ENCODE data around the gene FAS. TPM values are rescaled to one million over a fixed set of nuclear protein-coding genes. Genes with fewer than 3 reads are reported as not detected.

Gene FAS
- total and polyA plus RNA-seq, 4 donors, result 10.5 to 74.7 (median 36.3) TPM

- DNase-seq, result no peak
- WGBS, 2 donors, result 88 to 91% methylated on average over 5 of the region's 5 CpGs
- Histone ChIP-seq H3K4me1 (ENCODE audit: control insufficient read depth in 5 of 5, insufficient read depth in 5 of 5, low read length in 5 of 5) (peaks cover 0 to 47% (median 14%) of the 10 kb centered on the region in 5 donors), H3K4me3 (no peak overlapping the region), H3K27me3 (ENCODE audit: control insufficient read depth in 3 of 3, insufficient read depth in 3 of 3, low read length in 2 of 3) (no peaks in the 10 kb centered on the region), H3K9me3 (ENCODE audit: control insufficient read depth in 4 of 4, insufficient read depth in 3 of 4, low read length in 3 of 4) (no peaks in the 10 kb centered on the region), H3K36me3 (ENCODE audit: control insufficient read depth in 4 of 4, insufficient read depth in 4 of 4, low read length in 4 of 4) (no peaks in the 10 kb centered on the region), H3K27ac (ENCODE audit: low read depth in 1 of 2, low read length in 1 of 2) (no peak overlapping the region), H3K9ac (ENCODE audit: insufficient read depth in 1 of 2, low read length in 2 of 2) (peak overlapping the region in 1 of 2 donors; percentile 71)
- TF ChIP-seq CTCF (IDR thresholded peaks at IDR 0.05; ENCODE audit: control extremely low read depth, extremely low read depth), result no peak
- ATAC-seq (ENCODE audit: insufficient read depth, low FRiP score), result no peak
Observed at GRCh38 chr10:88953662-88954061, 36.9 kb upstream of the FAS start.

DNA sequence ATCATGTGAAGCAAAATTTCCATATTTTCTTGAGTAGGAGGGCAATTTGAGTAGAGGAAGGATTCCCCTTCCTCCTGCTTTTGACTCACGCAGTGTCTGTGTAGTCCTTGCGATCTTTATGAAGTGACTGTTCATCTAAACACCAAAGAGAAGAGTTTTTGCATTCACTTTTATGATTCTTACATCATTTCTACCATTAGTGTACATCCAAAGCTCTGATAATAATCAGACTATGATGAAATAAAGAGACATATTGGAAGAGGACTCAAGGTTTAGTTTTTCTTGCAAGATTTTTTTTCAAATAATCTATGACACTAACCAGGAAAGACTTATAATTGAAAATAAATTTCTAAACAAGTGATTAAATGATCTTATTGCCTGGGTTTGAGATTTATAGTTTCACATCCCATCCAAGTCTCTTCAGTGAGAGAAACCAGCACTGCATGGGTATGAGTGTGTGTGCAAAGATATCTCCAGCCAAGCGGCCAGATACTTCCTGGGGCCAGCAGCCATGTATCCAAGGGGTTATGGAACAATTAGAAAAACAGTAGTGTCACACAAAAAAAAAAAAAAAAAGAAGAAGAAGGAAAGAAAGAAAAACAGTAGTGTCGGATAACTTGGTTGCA lies 36.0 kb upstream of the FAS start:
- 93 to 95% methylated on average over 4 of the region's 4 CpGs for WGBS, 2 donors
- Histone ChIP-seq H3K4me3 (no peak overlapping the region), H3K27me3 (ENCODE audit: control insufficient read depth in 3 of 3, insufficient read depth in 3 of 3, low read length in 2 of 3) (no peaks in the 10 kb centered on the region), H3K9me3 (ENCODE audit: control insufficient read depth in 4 of 4, insufficient read depth in 3 of 4, low read length in 3 of 4) (no peaks in the 10 kb centered on the region), H3K4me1 (ENCODE audit: control insufficient read depth in 5 of 5, insufficient read depth in 5 of 5, low read length in 5 of 5) (peaks cover 0 to 47% (median 14%) of the 10 kb centered on the region in 5 donors), H3K9ac (ENCODE audit: insufficient read depth in 1 of 2, low read length in 2 of 2) (no peak overlapping the region), H3K36me3 (ENCODE audit: control insufficient read depth in 4 of 4, insufficient read depth in 4 of 4, low read length in 4 of 4) (no peaks in the 10 kb centered on the region), H3K27ac (ENCODE audit: low read depth in 1 of 2, low read length in 1 of 2) (no peak overlapping the region)
- no peak for ATAC-seq (ENCODE audit: insufficient read depth, low FRiP score)
- no peak for TF ChIP-seq CTCF (IDR thresholded peaks at IDR 0.05; ENCODE audit: control extremely low read depth, extremely low read depth)
- DNase-seq, result no peak

DNA sequence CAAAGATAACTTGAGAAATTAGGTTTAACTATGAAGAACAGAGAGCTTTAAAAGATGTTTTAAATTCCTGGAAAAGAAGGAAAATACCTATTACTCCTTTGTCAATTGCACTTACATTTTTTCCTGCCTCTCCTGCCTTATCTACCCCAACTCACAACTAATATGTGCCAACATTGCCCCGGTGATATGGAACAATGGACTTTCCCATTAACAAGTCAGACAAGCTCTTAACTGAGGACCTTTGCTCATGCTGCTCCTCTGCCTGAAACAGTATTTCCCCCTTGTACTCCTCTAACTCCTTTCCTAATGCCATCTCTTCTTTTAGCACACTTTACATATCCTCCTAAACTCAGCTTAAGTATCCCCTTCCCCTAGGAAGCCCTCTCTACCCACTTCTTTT lies 33.2 kb upstream of the FAS start:
- Histone ChIP-seq H3K9me3 (ENCODE audit: control insufficient read depth in 4 of 4, insufficient read depth in 3 of 4, low read length in 3 of 4) (no peaks in the 10 kb centered on the region), H3K27me3 (ENCODE audit: control insufficient read depth in 3 of 3, insufficient read depth in 3 of 3, low read length in 2 of 3) (no peaks in the 10 kb centered on the region), H3K36me3 (ENCODE audit: control insufficient read depth in 4 of 4, insufficient read depth in 4 of 4, low read length in 4 of 4) (no peaks in the 10 kb centered on the region), H3K4me3 (no peak overlapping the region), H3K27ac (ENCODE audit: low read depth in 1 of 2, low read length in 1 of 2) (no peak overlapping the region), H3K4me1 (ENCODE audit: control insufficient read depth in 5 of 5, insufficient read depth in 5 of 5, low read length in 5 of 5) (peaks cover 0 to 22% (median 3%) of the 10 kb centered on the region in 5 donors), H3K9ac (ENCODE audit: insufficient read depth in 1 of 2, low read length in 2 of 2) (no peak overlapping the region)
- TF ChIP-seq CTCF (IDR thresholded peaks at IDR 0.05; ENCODE audit: control extremely low read depth, extremely low read depth), result no peak
- DNase-seq, result no peak
- ATAC-seq (ENCODE audit: insufficient read depth, low FRiP score), result no peak
- 78 to 90% methylated on average over 1 of the region's 1 CpG for WGBS, 2 donors

DNA sequence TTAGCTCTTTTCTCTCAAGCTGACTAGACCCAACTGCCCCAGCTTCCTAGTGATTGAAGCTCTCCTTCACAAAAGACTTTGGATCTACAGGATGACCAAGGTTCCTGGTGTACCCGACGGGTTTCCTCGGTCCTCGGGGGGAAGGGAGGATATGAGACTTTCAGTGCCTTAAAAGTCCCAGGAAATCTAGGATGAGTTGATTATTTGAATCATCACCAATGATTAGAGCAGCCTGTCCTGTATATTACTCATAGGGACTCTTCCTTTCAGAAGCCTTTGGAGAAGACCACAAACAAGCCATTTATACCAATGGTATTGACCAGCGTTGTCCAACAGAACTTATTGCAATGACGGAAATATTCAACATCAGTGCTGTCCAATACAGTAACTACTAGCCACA lies 31.9 kb upstream of the FAS start:
- Histone ChIP-seq H3K4me3 (no peak overlapping the region), H3K27me3 (ENCODE audit: control insufficient read depth in 3 of 3, insufficient read depth in 3 of 3, low read length in 2 of 3) (no peaks in the 10 kb centered on the region), H3K4me1 (ENCODE audit: control insufficient read depth in 5 of 5, insufficient read depth in 5 of 5, low read length in 5 of 5) (peaks cover 0 to 10% (median 0%) of the 10 kb centered on the region in 5 donors), H3K27ac (ENCODE audit: low read depth in 1 of 2, low read length in 1 of 2) (no peak overlapping the region), H3K9me3 (ENCODE audit: control insufficient read depth in 4 of 4, insufficient read depth in 3 of 4, low read length in 3 of 4) (no peaks in the 10 kb centered on the region), H3K9ac (ENCODE audit: insufficient read depth in 1 of 2, low read length in 2 of 2) (no peak overlapping the region), H3K36me3 (ENCODE audit: control insufficient read depth in 4 of 4, insufficient read depth in 4 of 4, low read length in 4 of 4) (no peaks in the 10 kb centered on the region)
- DNase-seq (no peak), ATAC-seq (ENCODE audit: insufficient read depth, low FRiP score) (no peak)
- 96 to 97% methylated on average over 6 of the region's 6 CpGs for WGBS, 2 donors
- no peak for TF ChIP-seq CTCF (IDR thresholded peaks at IDR 0.05; ENCODE audit: control extremely low read depth, extremely low read depth)
